Measurements from ENCODE around the gene CASP2. TPM values are rescaled to one million over a fixed set of nuclear protein-coding genes. Genes with fewer than 3 reads are reported as not detected.
A peak's percentile ranks its signal among the peaks of the same experiment; 100 is the strongest.

CASP2 gene
- total and polyA plus RNA-seq, 2 of the 13 experiments (the other 11 are each of a cell fraction or from before 2014, with no cell fraction given) = 10.2 to 13.7 TPM

GRCh38 chr7:143345428-143345900 lies 57.3 kb downstream of the CASP2 start (continued):
- TF ChIP-seq EP300 (IDR thresholded peaks at IDR 0.05; ENCODE audit: low read depth in 2 of 2, low read length in 2 of 2) (no peak), EP300 (CRISPR knock-in tag; IDR thresholded peaks at IDR 0.05; ENCODE audit: borderline replicate concordance) (no peak), ZNF574 (CRISPR knock-in tag; IDR thresholded peaks at IDR 0.05) (0 out of 2 replicates have a peak, but pooled peaks have one; percentile 21), GABPB1 (CRISPR knock-in tag; IDR thresholded peaks at IDR 0.05) (peak; percentile 36; the same call in 1 of the 2 replicates), STAG1 (CRISPR knock-in tag; IDR thresholded peaks at IDR 0.05) (peak; percentile 11; the same call in 1 of the 2 replicates), PHF21A (CRISPR knock-in tag; IDR thresholded peaks at IDR 0.05) (no peak), ZBTB1 (CRISPR knock-in tag; IDR thresholded peaks at IDR 0.05; ENCODE audit: borderline replicate concordance) (no peak), ZNF777 (CRISPR knock-in tag; IDR thresholded peaks at IDR 0.05) (peak; percentile 78), ZFP91 (CRISPR knock-in tag; IDR thresholded peaks at IDR 0.05; ENCODE audit: borderline replicate concordance) (peak; percentile 21; the same call in 1 of the 2 replicates), CREM (IDR thresholded peaks at IDR 0.05) (no peak), CREM (CRISPR knock-in tag; IDR thresholded peaks at IDR 0.05) (no peak), SNAPC2 (CRISPR knock-in tag; IDR thresholded peaks at IDR 0.05) (no peak), ELF1 (CRISPR knock-in tag; IDR thresholded peaks at IDR 0.05) (no peak), ARHGAP35 (CRISPR knock-in tag; IDR thresholded peaks at IDR 0.05; ENCODE audit: borderline replicate concordance) (no peak), ZNF724P (CRISPR knock-in tag; IDR thresholded peaks at IDR 0.05; ENCODE audit: borderline replicate concordance) (no peak), ZNF800 (CRISPR knock-in tag; IDR thresholded peaks at IDR 0.05) (no peak), FOSL2 (CRISPR knock-in tag; IDR thresholded peaks at IDR 0.05) (no peak), SKIL (CRISPR knock-in tag; IDR thresholded peaks at IDR 0.05; ENCODE audit: borderline replicate concordance) (no peak), TSC22D2 (CRISPR knock-in tag; IDR thresholded peaks at IDR 0.05; ENCODE audit: borderline replicate concordance) (no peak), MEIS2 (CRISPR knock-in tag; IDR thresholded peaks at IDR 0.05) (no peak)
